HEK293 (cell line): ENCODE measurements around the gene PLEKHB2.
"Not testable (repeated sequence)": the region's sequence is repeated elsewhere in the genome, so short reads cannot be mapped to it uniquely, and the experiment has no call there.

Experiments
- CTCF ChIA-PET: fragments of 350-600 bp; formaldehyde crosslinking; extraction: SDS; loops from one replicate; lab custom pipeline; 2021; ENCODE audit warnings: antibody characterized with exemption; lab: Yijun Ruan, JAX
- POLR2A ChIA-PET: fragments of 300-600 bp; formaldehyde crosslinking; extraction: SDS; loops from one replicate; lab custom pipeline; 2020; ENCODE audit warnings: antibody characterized with exemption, inconsistent platforms; lab: Yijun Ruan, JAX
- H3K27ac ChIP-seq: fragments of 200-500 bp; sonication (Bioruptor generic); 2 replicates; pipeline ENCODE4 v1.5.1; 2014; ENCODE audit warnings: low read depth, low read length, control low read depth, inconsistent platforms; ENCODE audit errors: extremely low read depth
- H3K36me3 ChIP-seq, 2 experiments: fragments of 200-500 bp in 1 of 2; sonication (Bioruptor generic) in 1 of 2; 1 replicate in 1 of 2; 2 replicates in 1 of 2; pipeline ENCODE4 v1.5.1; 2014 to 2017; ENCODE audit warnings: inconsistent platforms in 2 of 2, low read length in 2 of 2; ENCODE audit not compliant: control insufficient read depth in 2 of 2, insufficient read depth in 1 of 2
- H3K4me1 ChIP-seq: fragments of 200-500 bp; sonication (Bioruptor generic); 2 replicates; pipeline ENCODE4 v1.5.1; 2014; ENCODE audit warnings: mild to moderate bottlenecking, low read length, inconsistent platforms; ENCODE audit not compliant: control insufficient read depth, insufficient read depth
- H3K4me3 ChIP-seq: 2 replicates; pipeline ENCODE4 v1.5.1; 2011; ENCODE audit warnings: low read depth, mild to moderate bottlenecking, control low read depth, low read length, moderate library complexity
- H3K9me3 ChIP-seq: fragments of 200-500 bp; sonication (Bioruptor generic); 2 replicates; pipeline ENCODE4 v1.5.1; 2014; ENCODE audit warnings: low read depth, low read length, inconsistent platforms; ENCODE audit not compliant: control insufficient read depth, insufficient read depth
- ELK4 ChIP-seq: IDR thresholded peaks from 2 replicates; pipeline ENCODE4 v1.6.1; 2011; ENCODE audit warnings: mild to moderate bottlenecking, low read depth, low read length, borderline replicate concordance
- KLF17 ChIP-seq: fragments of 450-650 bp; formaldehyde crosslinking; IDR thresholded peaks from 2 replicates; pipeline ENCODE4 v1.5.1; 2016; ENCODE audit warnings: missing biosample characterization, missing genetic modification characterization
- SCRT1 ChIP-seq: fragments of 450-650 bp; formaldehyde crosslinking; IDR thresholded peaks from 2 replicates; pipeline ENCODE4 v1.5.1; 2016; ENCODE audit warnings: missing biosample characterization, missing genetic modification characterization, borderline replicate concordance
- SP3 ChIP-seq: fragments of 450-650 bp; formaldehyde crosslinking; IDR thresholded peaks from 2 replicates; pipeline ENCODE4 v1.5.1; 2016; ENCODE audit warnings: missing biosample characterization, missing genetic modification characterization
- ZFP3 ChIP-seq: fragments of 450-650 bp; formaldehyde crosslinking; IDR thresholded peaks from 2 replicates; pipeline ENCODE4 v1.5.1; 2016; ENCODE audit warnings: low read depth, missing biosample characterization, missing genetic modification characterization
- ZNF133 ChIP-seq: fragments of 450-650 bp; formaldehyde crosslinking; IDR thresholded peaks from 2 replicates; pipeline ENCODE4 v1.5.1; 2016; ENCODE audit warnings: missing biosample characterization, missing genetic modification characterization
- ZNF175 ChIP-seq: fragments of 450-650 bp; formaldehyde crosslinking; IDR thresholded peaks from 2 replicates; pipeline ENCODE4 v1.5.1; 2016; ENCODE audit warnings: missing biosample characterization, missing genetic modification characterization
- ZNF211 ChIP-seq: fragments of 450-650 bp; formaldehyde crosslinking; IDR thresholded peaks from 2 replicates; pipeline ENCODE4 v1.5.1; 2016; ENCODE audit warnings: low read depth, missing biosample characterization, missing genetic modification characterization
- ZNF223 ChIP-seq: fragments of 450-650 bp; formaldehyde crosslinking; IDR thresholded peaks from 2 replicates; pipeline ENCODE4 v1.5.1; 2016; ENCODE audit warnings: missing biosample characterization, missing genetic modification characterization
- ZNF292 ChIP-seq: fragments of 450-650 bp; formaldehyde crosslinking; IDR thresholded peaks from 2 replicates; pipeline ENCODE4 v1.5.1; 2016; ENCODE audit warnings: low read depth, missing biosample characterization, missing genetic modification characterization, borderline replicate concordance
- ZNF354C ChIP-seq: fragments of 450-650 bp; formaldehyde crosslinking; IDR thresholded peaks from 2 replicates; pipeline ENCODE4 v1.5.1; 2016; ENCODE audit warnings: missing biosample characterization, missing genetic modification characterization, low read depth, borderline replicate concordance
- ZNF391 ChIP-seq: fragments of 450-650 bp; formaldehyde crosslinking; IDR thresholded peaks from 2 replicates; pipeline ENCODE4 v1.5.1; 2016; ENCODE audit warnings: low read depth, missing biosample characterization, missing genetic modification characterization, borderline replicate concordance
- ZNF48 ChIP-seq: fragments of 450-650 bp; formaldehyde crosslinking; IDR thresholded peaks from 2 replicates; pipeline ENCODE4 v1.5.1; 2016; ENCODE audit warnings: missing biosample characterization, missing genetic modification characterization
- ZNF558 ChIP-seq: fragments of 450-650 bp; formaldehyde crosslinking; IDR thresholded peaks from 2 replicates; pipeline ENCODE4 v1.5.1; 2016; ENCODE audit warnings: missing biosample characterization, missing genetic modification characterization
- ZNF571 ChIP-seq: fragments of 450-650 bp; formaldehyde crosslinking; IDR thresholded peaks from 2 replicates; pipeline ENCODE4 v1.5.0; 2017; ENCODE audit warnings: missing biosample characterization, missing genetic modification characterization
- ZNF600 ChIP-seq: fragments of 450-650 bp; formaldehyde crosslinking; IDR thresholded peaks from 2 replicates; pipeline ENCODE4 v1.5.1; 2016; ENCODE audit warnings: missing biosample characterization, missing genetic modification characterization
- ZNF623 ChIP-seq: fragments of 450-650 bp; formaldehyde crosslinking; IDR thresholded peaks from 2 replicates; pipeline ENCODE4 v1.5.1; 2016; ENCODE audit warnings: missing biosample characterization, missing genetic modification characterization
- ZNF629 ChIP-seq: fragments of 450-650 bp; formaldehyde crosslinking; IDR thresholded peaks from 2 replicates; pipeline ENCODE4 v1.5.1; 2017; ENCODE audit warnings: missing biosample characterization, missing genetic modification characterization
- ZNF658 ChIP-seq: fragments of 450-650 bp; formaldehyde crosslinking; IDR thresholded peaks from 2 replicates; pipeline ENCODE4; 2016; ENCODE audit warnings: missing biosample characterization, missing genetic modification characterization
- ZNF692 ChIP-seq: fragments of 450-650 bp; formaldehyde crosslinking; IDR thresholded peaks from 2 replicates; pipeline ENCODE4 v1.5.1; 2016; ENCODE audit warnings: missing biosample characterization, missing genetic modification characterization
- ZNF785 ChIP-seq: fragments of 450-650 bp; formaldehyde crosslinking; IDR thresholded peaks from 2 replicates; pipeline ENCODE4 v1.5.1; 2016; ENCODE audit warnings: missing biosample characterization, missing genetic modification characterization
- ZNF791 ChIP-seq: fragments of 450-650 bp; formaldehyde crosslinking; IDR thresholded peaks from 2 replicates; pipeline ENCODE4 v1.5.1; 2016; ENCODE audit warnings: missing biosample characterization, missing genetic modification characterization
- ZSCAN5A ChIP-seq: fragments of 450-650 bp; formaldehyde crosslinking; IDR thresholded peaks from 2 replicates; pipeline ENCODE4 v1.5.1; 2016; ENCODE audit warnings: missing biosample characterization, missing genetic modification characterization
- TF ChIP-seq, protein P1 (sequence below): fragments of 450-650 bp; formaldehyde crosslinking; IDR thresholded peaks from 2 replicates; pipeline ENCODE4 v1.5.1; 2016; ENCODE audit warnings: missing biosample characterization, missing genetic modification characterization
- TF ChIP-seq, protein P2 (sequence below): fragments of 450-650 bp; formaldehyde crosslinking; IDR thresholded peaks from 2 replicates; pipeline ENCODE4 v1.5.1; 2017; ENCODE audit warnings: missing biosample characterization, missing genetic modification characterization

PLEKHB2 gene

DNA sequence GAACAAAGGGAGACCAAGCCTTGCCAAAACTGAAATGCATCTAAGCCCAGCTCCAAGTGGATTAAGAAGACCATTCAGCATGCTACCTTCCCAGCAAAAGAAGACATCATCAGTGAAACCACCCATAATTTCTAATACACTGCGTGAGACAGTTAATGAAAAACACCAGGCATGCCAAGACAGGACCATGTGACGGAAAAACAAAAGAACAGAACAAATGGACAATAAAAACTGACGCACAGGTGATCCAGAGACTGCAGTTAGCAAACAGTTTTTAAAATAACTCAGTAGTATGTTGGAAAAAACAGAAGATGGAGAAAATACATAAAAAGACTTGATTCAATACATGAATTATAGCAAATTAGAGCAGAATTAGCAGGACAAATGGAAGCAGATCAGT is 27.2 kb upstream of the PLEKHB2 start (continued):
- TF ChIP-seq KLF17 (tag by site-specific recombination): no peak
- TF ChIP-seq ZNF391 (tag by site-specific recombination): no peak
- TF ChIP-seq ZNF175 (tag by site-specific recombination): no peak
- TF ChIP-seq ZNF692 (tag by site-specific recombination): no peak
- no peak for TF ChIP-seq ZNF133 (tag by site-specific recombination)
- TF ChIP-seq SCRT1: no peak
- TF ChIP-seq, protein P1, sequence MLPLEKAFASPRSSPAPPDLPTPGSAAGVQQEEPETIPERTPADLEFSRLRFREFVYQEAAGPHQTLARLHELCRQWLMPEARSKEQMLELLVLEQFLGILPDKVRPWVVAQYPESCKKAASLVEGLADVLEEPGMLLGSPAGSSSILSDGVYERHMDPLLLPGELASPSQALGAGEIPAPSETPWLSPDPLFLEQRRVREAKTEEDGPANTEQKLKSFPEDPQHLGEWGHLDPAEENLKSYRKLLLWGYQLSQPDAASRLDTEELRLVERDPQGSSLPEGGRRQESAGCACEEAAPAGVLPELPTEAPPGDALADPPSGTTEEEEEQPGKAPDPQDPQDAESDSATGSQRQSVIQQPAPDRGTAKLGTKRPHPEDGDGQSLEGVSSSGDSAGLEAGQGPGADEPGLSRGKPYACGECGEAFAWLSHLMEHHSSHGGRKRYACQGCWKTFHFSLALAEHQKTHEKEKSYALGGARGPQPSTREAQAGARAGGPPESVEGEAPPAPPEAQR (tag by site-specific recombination): no peak
- TF ChIP-seq ELK4: no peak

- H3K9me3 ChIP-seq, H3K4me3 ChIP-seq, H3K4me1 ChIP-seq, POLR2A ChIA-PET, CTCF ChIA-PET, H3K27ac ChIP-seq: not testable (repeated sequence)
- peaks cover 40 to 92% of the 10 kb centered on the region in 2 experiments for H3K36me3 ChIP-seq
Observed at GRCh38 chr2:131079931-131080330, 25.2 kb upstream of the PLEKHB2 start.

DNA sequence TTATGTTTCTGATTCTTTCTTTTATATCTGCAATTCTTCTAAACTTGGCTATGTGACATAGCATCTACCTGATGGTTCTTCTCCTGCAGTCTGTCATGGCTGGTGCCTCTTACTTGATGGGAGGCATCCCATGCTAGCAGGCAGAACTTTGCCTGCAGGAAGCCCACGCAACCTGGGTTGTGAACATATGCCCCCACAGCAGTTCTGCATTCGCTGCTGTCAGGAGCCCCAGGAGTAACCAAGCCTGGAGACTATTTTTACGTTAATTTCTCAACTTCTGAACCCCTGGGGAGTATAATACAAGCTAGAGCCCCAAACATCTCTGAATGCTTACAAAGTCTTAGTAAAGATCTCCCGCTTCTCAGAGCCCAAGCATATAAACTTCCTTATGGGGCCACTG is 23.9 kb upstream of the PLEKHB2 start:
- ChIA-PET POLR2A (no interaction called here), CTCF (no interaction called here)
- H3K4me1 ChIP-seq: no peaks in the 10 kb centered on the region
- H3K9me3 ChIP-seq: no peaks in the 10 kb centered on the region
- H3K4me3 ChIP-seq: no peak overlapping the region
- H3K27ac ChIP-seq: no peak overlapping the region
- H3K36me3 ChIP-seq: peaks cover 40 to 92% of the 10 kb centered on the region in 2 experiments
- no peak for TF ChIP-seq ZNF791 (tag by site-specific recombination)
- no peak for TF ChIP-seq ZNF629 (tag by site-specific recombination)
- no peak for TF ChIP-seq ZNF658
- TF ChIP-seq ZNF785 (tag by site-specific recombination): no peak
- no peak for TF ChIP-seq ZSCAN5A (tag by site-specific recombination)
- TF ChIP-seq ZNF211 (tag by site-specific recombination): no peak
- no peak for TF ChIP-seq ZNF223
- TF ChIP-seq ZNF558 (tag by site-specific recombination): no peak
- TF ChIP-seq, protein P2, sequence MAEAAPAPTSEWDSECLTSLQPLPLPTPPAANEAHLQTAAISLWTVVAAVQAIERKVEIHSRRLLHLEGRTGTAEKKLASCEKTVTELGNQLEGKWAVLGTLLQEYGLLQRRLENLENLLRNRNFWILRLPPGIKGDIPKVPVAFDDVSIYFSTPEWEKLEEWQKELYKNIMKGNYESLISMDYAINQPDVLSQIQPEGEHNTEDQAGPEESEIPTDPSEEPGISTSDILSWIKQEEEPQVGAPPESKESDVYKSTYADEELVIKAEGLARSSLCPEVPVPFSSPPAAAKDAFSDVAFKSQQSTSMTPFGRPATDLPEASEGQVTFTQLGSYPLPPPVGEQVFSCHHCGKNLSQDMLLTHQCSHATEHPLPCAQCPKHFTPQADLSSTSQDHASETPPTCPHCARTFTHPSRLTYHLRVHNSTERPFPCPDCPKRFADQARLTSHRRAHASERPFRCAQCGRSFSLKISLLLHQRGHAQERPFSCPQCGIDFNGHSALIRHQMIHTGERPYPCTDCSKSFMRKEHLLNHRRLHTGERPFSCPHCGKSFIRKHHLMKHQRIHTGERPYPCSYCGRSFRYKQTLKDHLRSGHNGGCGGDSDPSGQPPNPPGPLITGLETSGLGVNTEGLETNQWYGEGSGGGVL (tag by site-specific recombination): no peak
- TF ChIP-seq ZNF571 (tag by site-specific recombination): no peak
- no peak for TF ChIP-seq ZNF623 (tag by site-specific recombination)
- TF ChIP-seq SP3 (tag by site-specific recombination): no peak
- no peak for TF ChIP-seq ZNF48 (tag by site-specific recombination)
- TF ChIP-seq, protein P1 (tag by site-specific recombination): no peak
- no peak for TF ChIP-seq ZNF600 (tag by site-specific recombination)
- TF ChIP-seq ZFP3: no peak
- no peak for TF ChIP-seq ZNF292 (tag by site-specific recombination)
- no peak for TF ChIP-seq ZNF354C
